Activated CD4-positive, alpha-beta T cell treated with anti-CD3 and anti-CD28 coated beads for 1 hour (primary cell): ENCODE results near the gene SH3PXD2A.
"Not testable (repeated sequence)": the region's sequence is repeated elsewhere in the genome, so short reads cannot be mapped to it uniquely, and the experiment has no call there.

Experiments
- DNase-seq: peaks from one replicate; pipeline ENCODE4 v3.0.0-alpha.2; 2020

The SH3PXD2A gene

DNA sequence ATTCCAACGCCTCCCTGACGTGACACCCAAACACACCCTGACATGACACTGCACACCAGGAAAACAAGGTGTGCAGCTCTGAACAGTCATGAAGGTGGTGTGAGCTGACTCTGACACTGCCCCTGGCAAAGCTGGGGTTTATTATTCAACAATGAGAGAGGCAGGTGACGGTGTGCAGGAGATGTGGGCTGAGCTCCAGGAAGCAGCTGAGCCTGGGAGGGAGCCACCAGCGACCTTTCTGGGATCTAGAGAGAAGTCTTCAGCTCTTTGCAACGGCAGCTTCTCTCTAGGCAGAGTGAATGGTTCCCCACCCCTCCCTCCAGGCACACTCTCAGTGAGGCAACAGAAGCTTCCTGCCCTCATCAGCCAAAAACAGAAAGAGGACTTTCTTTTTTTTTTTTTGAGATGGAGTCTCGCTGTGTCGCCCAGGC is 65.6 kb downstream of the SH3PXD2A start:
- DNase-seq, result no peak

DNA sequence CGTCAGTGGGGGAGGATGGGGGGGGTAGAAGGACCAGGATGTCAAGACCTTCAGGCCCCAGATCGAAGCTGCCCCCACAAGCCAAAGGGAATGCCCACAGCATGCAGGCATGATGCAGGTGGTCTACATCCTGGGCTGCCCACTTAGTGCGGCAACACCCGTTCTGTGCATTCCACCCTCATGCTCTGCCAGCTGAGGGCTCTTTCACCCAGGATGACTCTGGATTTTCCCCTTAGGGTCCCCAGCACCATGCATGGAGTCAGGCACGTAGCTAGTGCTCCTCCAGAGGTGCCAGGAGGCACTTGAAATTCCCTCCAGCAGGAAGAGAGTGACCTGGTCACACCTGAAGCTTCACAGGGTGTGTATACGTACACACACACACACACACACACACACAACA is 66.2 kb downstream of the SH3PXD2A start:
- DNase-seq, result no peak

DNA sequence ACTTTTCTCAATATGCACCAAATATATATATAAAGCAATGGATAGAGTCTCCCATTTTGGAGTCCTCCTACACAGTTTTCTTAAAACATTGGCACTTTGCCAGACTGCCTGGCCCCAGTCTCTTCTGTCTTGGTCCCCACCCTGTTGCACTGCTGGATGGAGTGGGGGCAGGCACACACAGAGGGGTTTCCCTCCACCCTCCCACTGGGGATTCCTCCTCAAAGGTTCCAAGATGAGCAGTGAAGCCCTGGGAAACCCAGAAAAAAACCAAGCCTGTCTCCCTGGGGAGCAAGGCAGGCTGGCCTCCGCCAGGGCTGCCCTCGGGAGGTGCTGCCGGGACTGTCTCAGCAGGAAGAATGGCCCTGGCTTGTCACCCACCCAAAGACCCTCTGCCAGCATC is 68.0 kb downstream of the SH3PXD2A start:
- no peak for DNase-seq

DNA sequence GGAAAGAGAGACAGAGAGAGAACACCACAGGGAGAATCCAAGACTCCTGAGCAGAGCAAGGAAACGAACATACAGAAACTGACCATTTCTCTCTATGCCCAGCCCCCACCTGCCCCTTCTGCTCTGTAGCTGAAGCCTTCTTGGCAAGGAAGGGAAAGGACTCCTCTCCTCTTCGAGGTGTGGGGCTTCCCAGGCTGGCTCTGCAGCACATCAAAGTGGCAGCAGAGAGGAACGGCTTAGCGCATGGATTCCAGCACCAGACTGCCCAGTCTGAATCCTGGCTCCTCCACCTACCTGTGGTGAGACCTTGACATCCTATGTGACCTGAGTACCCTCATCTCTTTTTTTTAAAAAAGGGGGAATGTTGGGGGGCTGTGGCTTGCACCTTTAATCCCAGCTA is 69.4 kb downstream of the SH3PXD2A start:
- DNase-seq, result no peak

DNA sequence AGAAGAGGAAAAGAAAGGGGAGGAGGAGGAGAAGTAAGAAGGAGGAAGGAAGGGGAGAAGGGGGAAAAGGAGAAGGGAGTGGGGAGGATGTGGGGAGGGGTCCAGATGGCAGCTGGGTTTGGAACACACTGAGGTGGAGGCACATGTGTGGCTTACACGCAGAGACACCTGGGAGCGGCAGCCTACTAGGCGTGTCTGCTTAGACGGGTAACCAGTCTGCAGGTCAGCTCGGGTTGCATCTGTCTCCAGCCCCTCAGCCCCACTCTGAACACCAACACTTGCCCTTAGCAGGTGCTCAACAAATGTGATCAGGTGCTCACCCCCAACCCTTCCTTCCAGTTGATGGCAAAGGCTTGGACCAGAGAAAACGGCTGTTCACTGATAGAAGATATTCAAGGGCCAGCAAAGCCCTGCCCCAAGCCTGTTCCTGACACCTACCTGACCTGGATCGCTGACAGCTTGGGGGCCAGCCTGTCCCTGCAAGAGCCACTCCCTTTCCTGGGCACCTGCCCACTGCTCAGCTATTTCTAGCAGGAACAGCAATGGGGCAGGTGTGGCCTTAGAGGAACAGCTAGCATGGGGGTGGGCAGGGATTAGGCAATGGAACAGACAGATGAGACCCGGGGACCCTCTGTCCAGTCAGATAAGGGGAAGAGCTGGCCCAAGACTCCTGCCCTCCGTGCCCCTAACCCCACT is 70.5 kb downstream of the SH3PXD2A start:
- no peak for DNase-seq

DNA sequence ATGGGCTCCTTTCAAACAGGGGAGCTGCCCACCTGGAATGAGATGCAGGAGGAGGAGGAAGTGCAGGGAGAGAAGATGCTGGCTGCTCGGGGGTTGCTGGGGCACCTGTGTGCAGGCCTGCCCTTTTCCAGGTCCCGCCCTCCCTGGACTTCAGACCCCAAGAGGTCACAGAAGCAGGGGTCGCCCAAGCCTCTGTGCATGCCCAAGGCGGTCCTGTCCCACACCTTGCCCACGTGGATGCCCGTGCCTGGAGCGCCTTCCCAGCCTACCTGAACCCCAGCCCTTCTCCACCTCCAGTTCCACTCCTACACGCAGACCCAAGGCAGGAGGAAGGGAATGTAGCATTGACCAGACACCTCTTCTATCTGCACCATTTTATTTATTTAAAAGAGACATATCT is 71.3 kb downstream of the SH3PXD2A start:
- no peak for DNase-seq

DNA sequence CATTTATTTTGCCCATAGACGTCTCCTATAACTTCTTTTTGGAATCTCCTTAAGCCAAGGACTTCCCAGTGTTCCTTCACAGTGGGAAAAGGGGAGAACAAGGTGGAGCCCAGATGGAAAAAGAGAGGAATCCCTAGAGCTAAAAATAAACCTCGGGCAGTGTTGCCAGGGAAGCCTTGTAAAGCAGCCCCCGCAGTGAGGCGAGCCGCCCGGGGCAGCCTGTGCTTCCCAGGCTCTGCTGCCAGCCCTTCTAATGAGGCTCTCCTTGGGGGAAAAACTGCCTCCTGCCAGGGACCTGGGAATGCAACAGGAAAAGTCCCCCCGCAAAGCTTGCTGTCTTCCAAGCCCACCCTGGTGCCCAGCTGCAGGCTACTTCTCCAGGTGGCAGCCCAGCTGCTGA is 71.7 kb downstream of the SH3PXD2A start:
- DNase-seq, result no peak

DNA sequence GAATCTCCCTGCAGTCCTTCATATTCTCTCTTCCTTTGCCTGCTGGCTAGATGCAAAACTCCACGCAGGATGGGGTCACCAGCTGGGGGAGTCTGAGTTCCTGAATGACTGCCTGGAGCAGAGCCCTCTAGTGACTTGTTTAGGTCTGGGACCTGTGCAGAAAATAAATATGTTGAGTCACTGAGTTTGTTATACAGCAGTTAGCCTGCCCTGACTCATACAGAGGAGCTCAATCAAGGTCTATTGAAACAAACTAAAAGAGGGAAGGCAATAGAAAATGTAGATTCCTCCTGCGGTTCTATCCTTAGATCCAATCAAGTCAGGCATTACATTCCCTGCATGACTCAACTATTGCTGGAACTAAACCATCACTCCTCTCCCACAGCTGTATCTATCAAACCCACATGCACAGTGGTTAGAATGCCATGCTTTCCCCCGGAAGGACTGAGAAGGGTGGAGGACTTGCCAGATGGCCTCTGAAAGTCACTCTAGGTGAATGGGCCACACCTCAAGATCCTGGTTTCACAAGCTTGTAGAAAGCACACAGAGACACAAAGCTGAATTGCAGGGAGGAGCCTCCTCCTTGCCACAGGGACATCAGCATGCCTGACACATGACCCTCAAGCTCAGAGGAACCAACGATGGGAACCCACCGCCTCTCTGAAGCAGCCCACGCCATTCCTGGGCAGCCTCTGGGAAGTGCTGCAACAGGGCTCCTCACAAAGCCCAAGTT is 73.9 kb downstream of the SH3PXD2A start:
- no peak for DNase-seq

DNA sequence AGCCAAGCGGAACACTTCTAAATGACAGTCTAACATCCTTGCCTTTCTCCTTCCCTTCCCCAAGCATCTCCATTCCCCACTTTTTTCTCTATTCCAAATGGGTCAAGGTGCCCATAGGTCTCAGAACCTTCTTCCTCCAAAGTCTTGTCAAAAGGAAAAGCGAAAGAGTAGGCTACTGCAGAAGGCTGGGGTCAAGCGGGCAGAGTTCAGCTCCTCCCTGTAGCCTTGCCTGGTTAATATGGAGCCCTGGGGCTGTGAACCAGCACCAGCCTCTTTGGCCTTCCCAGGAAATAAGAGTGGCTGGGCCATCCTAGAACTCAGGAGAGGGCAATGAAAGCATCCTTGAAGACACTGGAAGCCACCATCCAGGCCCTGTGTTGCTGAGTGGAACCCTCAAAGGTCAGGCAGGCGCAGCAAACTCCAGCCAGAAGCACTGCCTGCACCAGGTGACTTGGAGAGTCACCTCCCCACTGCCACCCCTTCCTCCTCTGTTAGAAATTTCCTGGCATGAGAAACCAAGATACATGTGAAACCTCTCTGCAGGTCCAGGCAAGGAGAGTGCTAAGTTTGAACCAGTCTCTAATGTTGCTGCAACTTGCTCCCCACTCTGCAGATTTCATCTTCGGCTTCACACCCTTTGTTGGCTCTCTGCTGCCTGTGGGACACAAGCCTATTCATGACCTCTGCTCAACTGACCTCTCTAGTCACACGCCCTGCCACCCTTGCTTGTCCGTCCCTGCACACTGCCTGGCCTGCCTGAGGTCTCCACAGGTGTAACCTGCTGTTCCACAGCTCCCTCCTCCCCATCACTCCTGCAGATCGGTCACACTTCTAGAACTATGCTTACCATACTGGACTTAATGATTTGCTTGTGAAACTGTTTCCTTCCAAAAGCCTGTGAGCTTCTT is 74.9 kb downstream of the SH3PXD2A start:
- no peak for DNase-seq

DNA sequence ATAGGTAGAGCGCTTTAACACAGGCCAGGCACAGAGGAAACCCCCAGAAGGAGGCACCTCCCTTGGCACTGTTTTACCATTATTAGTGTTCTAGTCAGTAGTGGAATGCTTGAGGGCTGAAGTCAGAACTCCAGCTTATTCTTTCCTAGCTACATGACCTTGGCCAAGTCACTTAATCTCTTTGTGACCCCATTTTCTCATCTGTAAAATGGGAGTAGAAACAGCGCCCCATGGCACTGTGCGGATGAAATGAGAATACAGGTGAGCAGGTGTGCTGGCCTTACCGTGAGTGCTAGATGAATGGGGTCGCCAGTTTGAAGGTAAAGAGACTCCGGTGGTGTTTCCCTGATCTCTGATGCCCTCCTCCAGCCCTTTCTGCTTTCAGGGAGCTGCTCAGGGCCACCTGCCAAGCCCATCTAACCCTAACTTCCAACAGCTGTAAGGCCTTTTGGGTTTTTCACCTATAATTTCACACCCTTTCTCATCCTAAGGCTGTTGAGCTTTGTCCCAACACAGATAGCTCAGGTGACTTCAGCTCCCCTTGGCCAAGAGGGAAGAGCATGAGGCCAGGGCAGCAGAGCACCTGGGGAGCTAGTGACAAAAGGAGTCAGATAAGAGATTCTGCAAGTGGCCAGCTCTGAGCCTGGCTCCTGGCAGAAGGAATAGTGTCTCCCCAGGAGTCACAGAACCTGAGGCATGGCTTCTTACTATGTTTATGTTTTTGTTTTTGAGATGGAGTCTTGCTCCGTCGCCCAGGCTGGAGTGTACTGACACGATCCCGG is 76.8 kb downstream of the SH3PXD2A start:
- no peak for DNase-seq

DNA sequence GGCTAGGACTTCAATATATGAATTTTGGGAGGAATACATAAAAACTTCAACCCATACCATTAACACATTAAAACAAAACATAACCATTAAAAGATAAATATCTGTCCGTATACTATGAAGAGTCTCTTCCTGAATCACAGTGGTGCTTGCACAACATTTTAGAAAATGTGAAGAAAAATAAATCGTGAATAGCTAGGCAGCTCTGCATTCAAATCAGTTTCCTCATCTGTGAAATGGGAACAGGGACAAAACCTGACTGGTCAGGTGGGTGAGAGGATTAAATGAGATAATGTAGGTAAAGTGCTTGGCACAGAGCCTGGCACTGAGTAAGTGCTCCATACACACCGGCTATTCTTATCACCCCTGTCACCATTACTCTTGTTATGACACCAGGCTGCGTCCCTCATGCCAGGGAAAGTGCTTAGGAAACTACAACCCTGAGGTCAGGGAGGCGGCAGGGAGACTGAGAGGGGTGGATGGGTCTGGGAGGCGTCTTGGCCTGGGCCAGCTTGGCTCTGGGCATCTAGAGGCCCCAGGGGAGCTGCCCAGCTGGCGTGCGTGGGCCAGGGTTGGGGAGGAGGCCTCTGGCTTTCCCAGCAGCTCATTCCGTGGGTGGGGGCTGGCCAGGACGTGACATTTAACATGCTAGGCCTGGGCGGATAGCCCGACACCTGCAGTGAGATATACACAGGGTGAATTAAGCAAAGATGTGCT is 78.3 kb downstream of the SH3PXD2A start:
- no peak for DNase-seq

DNA sequence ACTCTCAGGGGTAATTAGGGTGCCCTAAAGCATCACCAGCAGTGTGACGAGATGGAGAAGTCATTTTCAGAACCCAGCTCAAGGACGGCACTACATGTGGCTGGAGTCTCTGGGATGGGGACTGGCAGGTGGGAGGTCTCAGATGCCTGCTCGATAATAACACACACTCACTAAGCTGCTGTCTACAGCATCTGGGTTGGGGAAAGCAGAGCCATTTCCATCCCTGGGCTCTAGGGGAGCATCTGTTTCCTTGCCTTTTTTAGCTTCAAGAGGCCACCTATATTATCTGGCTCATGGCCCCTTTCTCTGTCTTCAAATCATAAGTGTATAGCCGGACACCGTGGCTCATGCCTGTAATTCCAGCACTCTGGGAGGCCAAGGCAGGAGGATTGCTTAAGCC is 79.6 kb downstream of the SH3PXD2A start:
- no peak for DNase-seq

DNA sequence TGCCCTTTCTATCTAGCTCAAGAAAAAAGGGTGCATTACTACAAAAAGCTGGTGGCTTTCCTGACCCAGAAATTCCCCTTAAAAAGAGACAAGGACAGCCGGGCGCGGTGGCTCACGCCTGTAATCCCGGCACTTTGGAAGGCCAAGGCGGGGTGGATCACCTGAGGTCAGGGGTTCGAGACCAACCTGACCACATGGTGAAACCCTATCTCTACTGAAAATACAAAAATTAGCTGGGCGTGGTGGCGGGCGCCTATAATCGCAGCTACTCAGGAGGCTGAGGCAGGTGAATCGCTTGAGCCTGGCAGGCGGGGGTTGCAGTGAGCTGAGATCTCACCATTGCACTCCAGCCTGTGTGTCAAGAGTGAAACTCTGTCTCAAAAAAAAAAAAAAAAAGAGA is 82.5 kb downstream of the SH3PXD2A start:
- not testable (repeated sequence) for DNase-seq

DNA sequence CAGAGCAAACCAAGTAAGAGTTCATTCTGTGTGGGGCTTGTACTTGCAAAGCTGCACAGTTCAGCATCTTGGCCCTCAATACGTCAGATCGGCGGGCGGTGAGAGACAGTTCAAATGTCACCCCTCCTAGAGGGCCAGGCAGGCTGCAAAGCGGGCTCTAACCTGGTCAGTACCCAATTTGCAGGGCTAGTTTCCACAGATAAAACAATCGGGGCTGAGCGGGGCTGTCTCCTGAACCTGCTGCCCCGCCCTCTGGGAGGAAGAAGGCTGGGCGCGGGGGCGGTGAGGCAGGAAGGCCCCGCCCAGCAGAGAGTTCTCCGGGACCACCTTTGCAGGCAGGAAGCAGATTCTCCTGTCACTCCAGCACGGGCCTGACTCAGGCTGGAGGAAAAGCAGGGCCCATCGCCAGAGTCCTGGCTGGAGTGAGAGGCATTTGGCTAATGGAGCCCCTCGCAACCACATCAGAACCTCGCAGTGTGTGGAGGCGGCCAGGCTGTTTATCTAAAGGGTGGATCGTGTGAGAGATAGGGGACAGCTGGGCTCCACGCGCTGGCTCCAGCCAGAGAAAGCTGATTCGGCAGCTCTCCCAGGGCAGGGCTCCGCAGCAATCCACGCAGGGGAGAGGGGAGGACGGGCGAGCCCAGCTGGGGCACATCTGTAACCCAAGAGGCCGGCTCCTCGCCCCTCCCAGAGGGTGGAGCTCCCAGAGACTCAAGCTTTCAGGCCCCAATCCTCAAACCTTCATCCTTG is 83.1 kb downstream of the SH3PXD2A start:
- peak; percentile 24 for DNase-seq

DNA sequence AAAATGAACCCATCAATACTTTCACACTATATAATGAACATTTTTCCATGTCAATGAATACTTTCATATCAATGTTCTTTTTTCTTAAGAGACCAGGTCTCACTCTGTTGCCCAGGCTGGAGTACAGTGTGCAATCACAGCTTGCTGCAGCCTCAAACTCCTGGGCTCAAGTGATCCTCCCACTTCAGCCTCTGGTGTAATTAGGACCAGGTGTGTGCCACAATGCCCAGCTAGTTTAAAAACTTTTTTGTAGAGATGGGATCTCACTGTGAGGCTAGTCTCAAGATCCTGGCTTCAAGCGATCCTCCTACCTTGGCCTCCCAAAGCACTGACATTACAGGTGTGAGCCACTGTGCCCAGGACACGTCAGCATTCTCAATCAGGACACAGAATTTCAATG is 85.2 kb downstream of the SH3PXD2A start:
- no peak for DNase-seq

DNA sequence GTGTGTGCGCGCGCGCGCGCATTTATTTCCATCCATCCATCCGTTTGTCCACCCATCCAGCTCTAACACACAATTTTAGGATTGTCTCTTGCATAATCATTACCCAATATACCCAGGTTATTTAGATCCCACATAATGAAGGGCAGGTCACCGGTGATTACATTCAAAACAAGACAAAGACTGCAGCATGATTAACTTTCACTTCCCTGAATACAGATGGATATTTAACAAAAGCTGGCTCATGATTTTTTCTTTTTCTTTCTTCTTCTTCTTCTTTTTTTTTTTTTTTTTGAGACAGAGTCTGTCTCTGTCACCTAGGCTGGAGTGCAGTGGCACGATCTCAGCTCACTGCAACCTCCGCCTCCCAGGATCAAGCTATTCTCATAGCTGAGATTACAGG is 86.2 kb downstream of the SH3PXD2A start:
- no peak for DNase-seq

DNA sequence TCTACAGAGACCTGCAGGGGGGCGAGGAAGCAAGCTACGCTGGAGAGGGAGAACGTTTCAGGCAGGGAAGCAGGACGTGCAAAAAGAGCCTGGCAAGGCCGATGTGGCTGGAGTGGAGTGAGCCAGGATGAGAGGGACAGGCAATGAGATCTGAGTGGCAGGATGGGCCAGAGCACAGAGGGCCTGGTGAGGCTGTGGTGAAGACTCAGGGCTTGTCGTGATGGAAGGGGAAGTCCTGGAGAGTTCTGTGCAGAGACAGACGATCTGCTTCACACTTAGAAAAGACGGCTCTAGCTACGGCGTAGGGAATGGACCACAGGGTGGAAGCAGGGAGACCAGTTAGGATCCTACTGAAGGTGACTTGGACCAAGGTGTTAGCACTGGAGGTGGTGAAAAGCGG is 87.0 kb downstream of the SH3PXD2A start:
- no peak for DNase-seq

DNA sequence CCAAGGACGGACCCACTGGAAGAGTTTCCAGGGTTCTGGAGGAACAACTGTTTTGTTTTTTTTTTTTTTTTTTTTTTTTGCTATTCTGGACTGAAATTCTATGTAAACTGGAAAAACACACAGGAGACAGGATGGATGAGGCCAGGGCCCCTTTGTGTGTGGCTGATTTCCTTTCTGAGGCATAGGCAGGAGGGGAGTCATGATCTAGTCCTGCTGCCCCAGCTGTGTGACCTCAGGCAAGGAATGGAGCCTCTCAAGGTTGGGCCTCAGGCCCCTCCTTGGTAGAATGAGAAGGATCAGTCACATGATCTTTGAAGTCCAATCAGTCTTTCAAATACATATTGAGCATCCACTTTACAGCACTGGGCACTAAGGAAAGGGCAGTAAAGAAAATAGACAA is 87.6 kb downstream of the SH3PXD2A start:
- no peak for DNase-seq

DNA sequence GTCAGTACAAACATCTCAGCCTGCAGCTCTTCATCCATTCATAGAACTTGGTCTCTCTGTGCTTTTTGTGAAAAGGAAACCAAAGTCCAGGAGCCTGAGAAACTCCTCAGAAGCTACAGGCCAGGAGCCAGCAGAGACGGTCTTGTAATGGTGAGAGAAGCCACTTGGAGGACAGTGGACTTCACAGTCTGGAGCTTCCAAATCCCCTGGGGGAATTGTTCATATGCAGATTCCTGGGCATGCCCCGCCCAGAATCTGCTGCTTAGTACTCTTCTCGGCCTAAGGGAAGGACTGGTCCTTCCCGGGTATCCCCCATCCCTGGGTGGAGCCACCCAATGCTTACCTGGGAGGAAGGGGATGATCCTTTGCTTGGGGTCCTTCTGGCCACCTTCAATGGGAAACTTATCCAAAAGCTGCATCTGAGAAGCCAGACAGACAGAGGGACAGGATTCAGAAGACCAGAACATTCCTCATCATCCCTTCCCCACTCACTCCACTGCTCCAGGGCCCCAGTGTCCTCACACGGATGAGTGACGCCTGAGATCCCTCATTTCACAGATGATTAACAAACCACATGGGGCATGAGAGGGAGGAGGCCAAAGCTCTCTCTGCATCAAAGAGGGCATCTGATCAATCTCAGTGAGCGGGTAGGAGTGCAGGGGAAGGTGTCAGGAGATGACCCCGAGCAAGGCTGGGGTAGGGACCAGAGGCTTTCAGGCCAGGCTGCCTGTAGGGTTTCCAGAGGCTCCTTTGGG is 88.4 kb downstream of the SH3PXD2A start:
- no peak for DNase-seq

DNA sequence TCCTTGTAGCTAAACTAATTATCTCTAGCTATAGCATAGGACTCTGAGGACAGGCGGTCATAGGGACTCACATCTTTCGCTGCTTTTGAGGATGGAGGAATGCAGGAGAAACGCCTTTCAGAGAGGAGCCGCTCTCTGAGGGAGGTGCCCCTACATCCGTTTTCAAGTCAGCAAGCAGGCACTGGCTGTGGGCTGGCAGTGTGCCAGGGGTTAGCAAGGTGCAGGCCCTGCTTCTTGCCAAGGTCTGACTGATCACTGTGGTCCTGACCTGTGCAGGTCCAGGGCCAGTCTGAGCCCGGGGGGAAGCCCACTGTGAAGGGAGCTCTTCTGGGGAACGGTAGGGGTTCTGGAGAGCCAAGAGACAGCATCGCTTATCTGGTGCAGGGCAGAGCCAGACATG is 89.4 kb downstream of the SH3PXD2A start:
- DNase-seq, result peak; percentile 69

DNA sequence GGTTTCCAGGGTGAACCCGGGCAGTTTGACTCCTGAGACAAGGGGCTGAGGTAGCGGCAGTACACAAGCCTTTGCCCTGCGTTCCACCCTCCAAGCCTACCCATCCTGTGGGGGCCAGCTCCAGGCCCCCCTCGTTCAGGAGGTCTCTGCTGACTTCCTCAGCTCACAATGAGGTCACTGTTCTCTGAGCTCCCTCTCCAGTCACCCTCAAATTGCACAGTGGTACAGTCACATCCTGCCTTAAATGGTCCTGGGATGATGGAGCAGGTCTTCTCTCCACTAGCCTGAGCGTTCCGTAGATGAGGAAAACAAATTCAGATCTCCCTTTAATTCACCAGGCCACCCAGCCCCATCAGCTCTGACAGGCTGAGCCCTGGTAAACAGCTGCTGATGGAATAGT is 90.2 kb downstream of the SH3PXD2A start:
- DNase-seq, result no peak
